Peyer's patch (tissue), 4 donors: ENCODE data around the gene SHB.

ENCODE experiments used
- POLR2A ChIP-seq, 2 donors: fragments of 450-650 bp; IDR thresholded peaks; one replicate each; pipeline ENCODE4 v1.5.1; 2017; ENCODE audit warnings: antibody characterized with exemption in 2 of 2, mild to moderate bottlenecking in 2 of 2, moderate library complexity in 2 of 2
- TF ChIP-seq, protein P1 (sequence below), 6 experiments: fragments of 450-650 bp in 4 of 6; fragments of 200-600 bp in 2 of 6; sonication (generic) in 1 of 6; IDR thresholded peaks; one replicate each; pipeline ENCODE4 v1.5.1; 2017 to 2019; ENCODE audit warnings: antibody characterized with exemption in 6 of 6, mild to moderate bottlenecking in 3 of 6, moderate library complexity in 1 of 6

DNA sequence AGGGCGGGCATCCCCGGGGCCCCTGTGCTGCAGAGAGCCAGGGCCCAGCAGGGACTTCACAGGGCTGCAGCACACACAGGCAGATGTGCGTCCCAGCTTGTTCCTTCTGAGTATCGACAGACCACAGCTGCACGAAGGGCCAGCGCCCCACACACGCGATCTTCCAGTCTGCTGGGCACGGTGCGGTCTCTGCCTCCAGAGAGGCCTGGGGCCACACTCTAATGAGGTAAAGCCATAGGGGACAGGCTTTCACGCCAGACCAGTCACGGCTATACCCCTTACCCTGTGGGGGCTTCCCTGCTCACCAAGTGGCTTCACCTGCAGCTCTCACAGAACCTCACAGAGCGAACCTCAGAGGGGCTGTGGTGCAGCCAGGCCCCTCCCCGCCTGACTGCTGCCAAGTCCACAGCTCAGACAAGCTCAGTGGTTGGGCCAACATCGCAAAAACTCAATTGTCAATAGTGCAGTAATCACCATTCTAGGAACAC, 82.2 kb downstream of the SHB start:
- TF ChIP-seq POLR2A (IDR thresholded peaks at IDR 0.05): no peak
- TF ChIP-seq, protein P1, sequence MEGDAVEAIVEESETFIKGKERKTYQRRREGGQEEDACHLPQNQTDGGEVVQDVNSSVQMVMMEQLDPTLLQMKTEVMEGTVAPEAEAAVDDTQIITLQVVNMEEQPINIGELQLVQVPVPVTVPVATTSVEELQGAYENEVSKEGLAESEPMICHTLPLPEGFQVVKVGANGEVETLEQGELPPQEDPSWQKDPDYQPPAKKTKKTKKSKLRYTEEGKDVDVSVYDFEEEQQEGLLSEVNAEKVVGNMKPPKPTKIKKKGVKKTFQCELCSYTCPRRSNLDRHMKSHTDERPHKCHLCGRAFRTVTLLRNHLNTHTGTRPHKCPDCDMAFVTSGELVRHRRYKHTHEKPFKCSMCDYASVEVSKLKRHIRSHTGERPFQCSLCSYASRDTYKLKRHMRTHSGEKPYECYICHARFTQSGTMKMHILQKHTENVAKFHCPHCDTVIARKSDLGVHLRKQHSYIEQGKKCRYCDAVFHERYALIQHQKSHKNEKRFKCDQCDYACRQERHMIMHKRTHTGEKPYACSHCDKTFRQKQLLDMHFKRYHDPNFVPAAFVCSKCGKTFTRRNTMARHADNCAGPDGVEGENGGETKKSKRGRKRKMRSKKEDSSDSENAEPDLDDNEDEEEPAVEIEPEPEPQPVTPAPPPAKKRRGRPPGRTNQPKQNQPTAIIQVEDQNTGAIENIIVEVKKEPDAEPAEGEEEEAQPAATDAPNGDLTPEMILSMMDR (IDR thresholded peaks at IDR 0.05): no peak
